Subcutaneous abdominal adipose tissue (tissue), 5 donors: Measurements from ENCODE around the gene FRYL.
"Not testable (repeated sequence)": the region's sequence is repeated elsewhere in the genome, so short reads cannot be mapped to it uniquely, and the experiment has no call there.

Experiments used
- H3K27ac ChIP-seq: one replicate; pipeline ENCODE4 v1.7.0; 2013; ENCODE audit warnings: low read depth, mild to moderate bottlenecking, inconsistent platforms, low read length, moderate library complexity
- H3K27me3 ChIP-seq, 5 donors: one replicate each; pipeline ENCODE4 v1.7.0; 2013; ENCODE audit warnings: low read length in 5 of 5, inconsistent platforms in 1 of 5; ENCODE audit not compliant: control insufficient read depth in 5 of 5, insufficient read depth in 4 of 5
- H3K36me3 ChIP-seq, 5 donors: one replicate each; pipeline ENCODE4 v1.7.0; 2013; ENCODE audit warnings: low read length in 5 of 5; ENCODE audit not compliant: control insufficient read depth in 5 of 5, insufficient read depth in 5 of 5
- H3K4me1 ChIP-seq, 5 donors: one replicate each; pipeline ENCODE4 v1.7.0; 2013; ENCODE audit warnings: low read length in 5 of 5, mild to moderate bottlenecking in 3 of 5, moderate library complexity in 1 of 5; ENCODE audit not compliant: control insufficient read depth in 5 of 5, insufficient read depth in 5 of 5
- H3K4me3 ChIP-seq, 5 donors: one replicate each; pipeline ENCODE4 v1.7.0; 2013; ENCODE audit warnings: low read length in 5 of 5, low read depth in 1 of 5
- H3K9ac ChIP-seq, 5 donors: one replicate each; pipeline ENCODE4 v1.7.0; 2013; ENCODE audit warnings: low read length in 5 of 5, mild to moderate bottlenecking in 4 of 5, moderate library complexity in 3 of 5
- H3K9me3 ChIP-seq, 5 donors: one replicate each; pipeline ENCODE4 v1.7.0; 2013; ENCODE audit warnings: low read length in 5 of 5; ENCODE audit not compliant: control insufficient read depth in 5 of 5
- donor health status: healthy.
- donor health status: healthy.
- donor health status: healthy.
- donor health status: healthy.
- donor health status: healthy.

The FRYL gene

DNA sequence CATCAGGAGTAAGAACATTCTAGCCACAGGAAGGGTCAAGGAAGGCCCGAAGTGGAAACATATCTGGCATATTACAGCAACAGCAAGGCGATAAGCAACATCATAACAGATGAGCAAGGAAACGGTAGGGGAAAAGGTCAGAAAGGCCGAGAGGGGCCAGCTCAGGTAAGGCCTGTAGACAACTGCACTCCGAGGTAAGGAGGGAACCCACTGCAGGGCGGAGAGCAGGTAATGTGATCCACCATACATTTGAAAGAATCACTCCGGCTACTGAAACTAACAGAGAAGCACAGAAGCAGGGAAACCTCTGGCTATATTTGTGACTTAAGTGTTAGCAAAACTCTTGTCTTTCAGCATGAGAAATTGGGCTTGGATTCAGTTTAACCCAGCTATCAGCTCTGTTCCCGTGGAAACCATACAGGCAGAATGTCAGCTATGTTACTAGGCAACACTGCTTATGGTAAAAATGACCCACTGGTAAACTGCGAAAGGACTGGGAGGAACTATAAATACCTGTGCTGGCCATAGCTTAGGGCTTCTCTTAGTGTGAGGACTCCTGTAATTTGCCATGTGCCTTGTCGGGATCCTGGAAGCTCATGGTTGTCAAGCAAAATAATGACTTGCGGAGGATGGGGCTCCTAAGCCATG lies 31.0 kb downstream of the FRYL start:
- no peaks in the 10 kb centered on the region for H3K27me3 ChIP-seq
- H3K36me3 ChIP-seq, result no peaks in the 10 kb centered on the region
- peaks cover 0 to 36% (median 19%) of the 10 kb centered on the region in 5 donors for H3K4me1 ChIP-seq
- no peak overlapping the region for H3K4me3 ChIP-seq
- H3K9ac ChIP-seq, result no peak overlapping the region
- H3K9me3 ChIP-seq, result no peaks in the 10 kb centered on the region
- no peak overlapping the region for H3K27ac ChIP-seq

DNA sequence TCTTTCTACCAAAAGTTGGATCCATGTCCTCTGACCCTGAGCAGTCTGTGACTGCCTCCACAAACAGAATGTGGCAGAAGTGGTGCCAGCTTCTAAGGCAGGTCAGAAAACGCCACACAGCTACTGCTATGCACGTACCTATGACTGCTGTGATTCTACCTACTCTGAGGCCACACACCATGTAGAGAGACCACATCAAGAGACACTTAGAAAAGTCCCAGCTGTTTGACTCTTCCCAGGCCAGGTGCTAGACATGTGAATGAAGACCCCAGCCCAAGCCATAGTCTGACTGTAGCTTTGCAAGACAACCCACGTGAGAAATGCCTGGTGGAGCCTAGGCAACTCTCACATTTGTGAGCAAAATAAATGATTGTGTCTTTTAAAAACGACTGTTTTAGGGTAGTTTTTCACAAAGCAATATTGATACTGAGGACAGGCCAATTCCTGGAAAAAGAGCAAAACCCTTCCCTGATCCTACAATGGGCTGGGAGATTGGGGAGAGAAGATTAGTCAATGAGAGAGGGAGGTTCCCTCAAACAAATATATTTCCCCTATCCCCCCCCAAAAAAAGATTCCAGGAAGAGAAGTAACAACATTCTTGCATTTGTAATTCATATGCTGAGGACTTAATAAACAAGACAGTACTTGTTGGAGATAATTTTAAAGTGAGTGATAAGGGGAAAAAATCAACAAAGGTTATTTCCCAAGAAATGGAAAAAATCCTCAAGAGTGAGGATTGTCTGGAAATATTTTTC lies 33.3 kb downstream of the FRYL start:
- Histone ChIP-seq H3K36me3 (no peaks in the 10 kb centered on the region), H3K9me3 (no peaks in the 10 kb centered on the region), H3K27me3 (no peaks in the 10 kb centered on the region), H3K4me3 (no peak overlapping the region), H3K9ac (no peak overlapping the region), H3K4me1 (peaks cover 0 to 30% (median 12%) of the 10 kb centered on the region in 5 donors), H3K27ac (no peak overlapping the region)

DNA sequence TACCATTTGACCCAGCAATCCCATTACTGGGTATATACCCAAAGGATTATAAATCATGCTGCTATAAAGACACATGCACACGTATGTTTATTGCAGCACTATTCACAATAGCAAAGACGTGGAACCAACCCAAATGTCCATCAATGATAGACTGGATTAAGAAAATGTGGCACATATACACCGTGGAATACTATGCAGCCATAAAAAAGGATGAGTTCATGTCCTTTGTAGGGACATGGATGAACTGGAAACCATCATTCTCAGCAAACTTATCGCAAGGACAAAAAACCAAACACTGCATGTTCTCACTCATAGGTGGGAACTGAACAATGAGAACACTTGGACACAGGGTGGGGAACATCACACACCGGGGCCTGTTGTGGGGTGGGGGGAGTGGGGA lies 34.9 kb downstream of the FRYL start:
- not testable (repeated sequence) for H3K4me3 ChIP-seq, H3K9me3 ChIP-seq, H3K36me3 ChIP-seq, H3K27me3 ChIP-seq, H3K9ac ChIP-seq, H3K27ac ChIP-seq
- H3K4me1 ChIP-seq, result peaks cover 0 to 23% (median 8%) of the 10 kb centered on the region in 5 donors

DNA sequence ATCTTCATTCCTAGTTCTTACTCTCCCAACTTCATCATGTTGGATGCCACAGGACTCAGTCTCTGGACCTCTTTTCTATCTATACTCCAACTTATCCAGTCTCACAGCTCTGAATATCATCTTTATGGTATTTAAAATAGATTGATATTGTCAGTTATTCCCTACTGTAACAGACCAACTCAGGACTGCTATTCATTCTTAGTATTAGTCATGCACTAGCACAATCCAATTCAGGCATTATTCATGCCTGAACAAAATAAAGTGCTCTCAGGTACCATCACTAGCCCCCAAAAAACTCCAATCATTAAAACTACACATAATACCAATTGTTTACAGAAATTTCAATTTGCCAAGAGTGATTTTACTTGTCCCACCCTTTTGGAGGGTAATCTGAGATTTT lies 37.7 kb downstream of the FRYL start:
- Histone ChIP-seq H3K9me3 (peaks cover 0 to 3% (median 0%) of the 10 kb centered on the region in 5 donors), H3K4me1 (peaks cover 0 to 10% (median 0%) of the 10 kb centered on the region in 5 donors), H3K27ac (no peak overlapping the region), H3K27me3 (no peaks in the 10 kb centered on the region), H3K4me3 (no peak overlapping the region), H3K9ac (no peak overlapping the region), H3K36me3 (no peaks in the 10 kb centered on the region)

DNA sequence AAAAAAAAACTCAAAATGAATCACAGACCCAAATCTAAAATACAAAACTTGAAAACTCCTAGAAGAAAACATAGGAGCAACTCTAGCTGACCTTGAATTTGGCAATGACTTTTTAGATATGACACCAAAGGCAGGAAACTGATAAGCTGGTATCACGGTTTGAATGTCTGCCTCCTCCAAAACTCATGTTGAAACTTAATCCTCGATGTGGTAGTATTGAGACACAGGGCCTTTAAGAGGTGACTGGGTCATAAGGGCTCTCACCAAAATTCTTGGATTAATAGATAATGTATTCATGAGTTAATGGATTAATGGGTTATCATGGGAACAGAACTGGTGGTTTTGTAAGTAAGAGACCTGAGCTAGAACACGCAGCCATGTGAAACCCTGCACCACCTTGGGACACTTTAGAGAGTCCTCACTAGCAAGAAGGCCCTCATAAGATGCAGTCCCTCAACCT lies 40.5 kb downstream of the FRYL start:
- no peak overlapping the region for H3K4me3 ChIP-seq
- no peaks in the 10 kb centered on the region for H3K27me3 ChIP-seq
- peaks cover 0 to 3% (median 0%) of the 10 kb centered on the region in 5 donors for H3K9me3 ChIP-seq
- H3K27ac ChIP-seq, result no peak overlapping the region
- peaks cover 0 to 10% (median 0%) of the 10 kb centered on the region in 5 donors for H3K4me1 ChIP-seq
- H3K9ac ChIP-seq, result no peak overlapping the region
- no peaks in the 10 kb centered on the region for H3K36me3 ChIP-seq

DNA sequence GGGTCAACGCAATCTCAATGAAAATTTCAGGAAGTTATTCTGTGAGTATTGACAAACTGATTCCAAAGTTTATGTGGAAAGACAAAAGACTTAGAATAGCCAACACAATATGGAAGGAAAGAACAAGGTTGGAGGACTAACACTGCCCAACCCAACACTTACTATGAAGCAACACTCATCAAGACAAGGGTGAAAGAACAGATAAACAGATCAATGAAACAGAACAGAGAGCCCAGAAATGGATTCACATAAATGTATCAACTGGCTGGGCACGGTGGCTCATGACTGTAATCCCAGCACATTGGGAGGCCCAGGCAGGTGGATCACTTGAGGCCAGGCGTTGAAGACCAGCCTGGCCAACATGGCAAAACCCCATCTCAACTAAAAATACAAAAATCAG lies 41.2 kb downstream of the FRYL start:
- H3K4me3 ChIP-seq, result no peak overlapping the region
- no peaks in the 10 kb centered on the region for H3K36me3 ChIP-seq
- peaks cover 0 to 10% (median 0%) of the 10 kb centered on the region in 5 donors for H3K4me1 ChIP-seq
- peaks cover 0 to 3% (median 0%) of the 10 kb centered on the region in 5 donors for H3K9me3 ChIP-seq
- H3K27ac ChIP-seq, result no peak overlapping the region
- no peak overlapping the region for H3K9ac ChIP-seq
- no peaks in the 10 kb centered on the region for H3K27me3 ChIP-seq

DNA sequence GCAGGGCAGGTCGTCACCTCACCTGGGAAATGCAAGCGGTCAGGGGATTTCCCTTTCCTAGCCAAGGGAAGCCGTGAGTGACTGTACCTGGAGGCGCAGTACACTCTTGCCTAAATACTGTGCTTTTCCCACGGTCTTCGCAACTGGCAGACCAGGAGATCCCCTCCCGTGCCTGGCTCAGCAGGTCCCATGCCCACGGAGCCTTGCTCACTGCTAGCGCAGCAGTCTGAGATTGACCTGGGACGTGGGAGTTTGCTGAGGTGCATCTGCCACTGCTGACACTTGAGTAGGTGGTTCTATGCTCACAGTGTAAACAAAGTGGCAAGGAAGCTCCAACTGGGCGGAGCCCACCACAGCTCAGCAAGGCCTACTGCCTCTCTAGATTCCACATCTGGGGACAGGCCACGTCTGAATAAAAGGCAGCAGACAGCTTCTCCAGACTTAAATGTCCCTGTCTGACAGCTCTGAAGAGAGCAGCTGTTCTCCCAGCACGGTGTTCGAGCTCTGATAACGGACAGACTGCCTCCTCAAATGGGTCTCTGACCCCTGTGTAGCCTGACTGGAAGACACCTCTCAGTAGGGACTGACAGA lies 51.1 kb downstream of the FRYL start:
- H3K9ac ChIP-seq, H3K27ac ChIP-seq, H3K27me3 ChIP-seq, H3K4me3 ChIP-seq, H3K36me3 ChIP-seq, H3K9me3 ChIP-seq: not testable (repeated sequence)
- H3K4me1 ChIP-seq, result peaks cover 0 to 13% (median 9%) of the 10 kb centered on the region in 5 donors

DNA sequence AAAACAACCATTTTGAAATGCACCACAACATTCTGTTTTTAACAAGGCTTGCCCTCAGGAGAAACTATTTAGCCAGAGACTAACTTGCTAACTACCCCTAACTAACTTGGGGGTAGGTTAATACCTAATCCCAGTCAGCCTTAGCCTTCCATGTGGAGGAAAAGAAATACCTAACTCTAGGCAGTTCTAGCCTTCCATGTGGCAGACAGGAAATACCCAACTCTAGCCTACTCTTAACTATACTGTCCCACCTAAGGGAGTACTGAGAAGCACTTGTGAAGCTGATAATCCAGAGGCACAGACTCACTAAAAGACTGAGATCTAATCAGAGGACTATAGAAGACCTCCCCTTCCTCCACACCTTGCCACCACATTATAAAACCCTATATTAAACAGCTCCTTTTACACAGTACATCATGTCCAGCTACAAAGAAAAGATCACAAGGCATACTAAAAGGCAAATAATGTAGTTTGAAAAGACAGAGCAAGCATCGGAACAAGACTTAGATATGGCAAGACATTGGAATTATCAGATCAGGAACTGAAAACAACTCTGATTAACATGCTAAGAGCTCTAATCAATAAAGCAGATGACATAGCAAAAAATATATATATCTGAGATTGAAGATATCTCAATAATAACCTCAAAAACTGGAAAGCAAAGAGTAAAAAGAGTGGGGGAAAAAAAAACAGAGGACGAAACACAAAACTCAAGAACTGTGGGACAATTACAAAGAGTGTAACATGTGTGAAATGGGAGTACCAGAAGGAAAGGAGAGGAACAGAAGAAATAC lies 52.2 kb downstream of the FRYL start:
- no peaks in the 10 kb centered on the region for H3K27me3 ChIP-seq
- no peak overlapping the region for H3K27ac ChIP-seq
- peaks cover 0 to 13% (median 13%) of the 10 kb centered on the region in 5 donors for H3K4me1 ChIP-seq
- no peaks in the 10 kb centered on the region for H3K9me3 ChIP-seq
- H3K9ac ChIP-seq, result no peak overlapping the region
- no peaks in the 10 kb centered on the region for H3K36me3 ChIP-seq
- no peak overlapping the region for H3K4me3 ChIP-seq

DNA sequence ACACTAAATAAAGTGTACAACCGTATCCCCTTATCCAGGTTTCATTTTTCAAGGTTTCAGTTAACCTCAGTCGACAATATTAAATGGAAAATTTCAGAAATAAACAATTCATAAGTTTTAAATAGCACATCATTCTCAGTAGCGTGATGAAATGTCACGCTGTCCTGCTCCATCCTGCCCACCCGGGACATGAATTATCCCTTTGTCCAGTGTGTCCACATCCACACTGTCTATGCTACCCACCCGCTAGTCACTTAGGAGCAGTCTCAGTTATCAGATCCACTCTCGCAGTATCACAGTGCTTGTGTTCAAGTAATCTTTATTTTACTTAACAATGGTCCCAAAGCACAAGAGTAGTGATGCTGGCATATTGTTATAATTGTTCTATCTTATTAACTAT lies 54.7 kb downstream of the FRYL start:
- Histone ChIP-seq H3K4me1 (peaks cover 0 to 13% (median 13%) of the 10 kb centered on the region in 5 donors), H3K4me3 (no peak overlapping the region), H3K9me3 (no peaks in the 10 kb centered on the region)

More for the DNA sequence above, 54.7 kb downstream of the FRYL start:
- Histone ChIP-seq H3K27me3 (no peaks in the 10 kb centered on the region), H3K27ac (no peak overlapping the region), H3K36me3 (no peaks in the 10 kb centered on the region), H3K9ac (no peak overlapping the region)
